K562 (cell line): ENCODE data around the gene KLHL22. TPM values are rescaled to one million over a fixed set of nuclear protein-coding genes. Genes with fewer than 3 reads are reported as not detected.

Source experiments
- CHD1 ChIP-seq: fragments of 200-600 bp; sonication (generic); IDR thresholded peaks from one replicate; pipeline ENCODE4 v1.6.1; 2012; ENCODE audit warnings: mild to moderate bottlenecking, moderate library complexity, low read length, inconsistent platforms
- CTCFL ChIP-seq: IDR thresholded peaks from 2 replicates; pipeline ENCODE4 v1.6.1; 2011; ENCODE audit warnings: borderline replicate concordance, low read depth, mild to moderate bottlenecking, moderate library complexity, low read length; ENCODE audit not compliant: insufficient read depth, poor library complexity, severe bottlenecking
- GATAD2A ChIP-seq: fragments of 450-650 bp; IDR thresholded peaks from 2 replicates; pipeline ENCODE4 v1.6.1; 2017
- HMGN3 ChIP-seq: IDR thresholded peaks from 2 replicates; pipeline ENCODE4 v1.6.1; 2011; ENCODE audit warnings: borderline replicate concordance, low read depth, mild to moderate bottlenecking, mixed read lengths, low read length; ENCODE audit not compliant: insufficient read length; ENCODE audit errors: extremely low read depth
- IRF1 ChIP-seq: sonication (generic); formaldehyde crosslinking; IDR thresholded peaks from 2 replicates; pipeline ENCODE4 v1.8.0; 2022; ENCODE audit warnings: missing genetic modification reagents, mild to moderate bottlenecking, borderline replicate concordance
- KHSRP ChIP-seq: fragments of 450-650 bp; IDR thresholded peaks from 2 replicates; pipeline ENCODE4 v1.6.1; 2017
- MTA3 ChIP-seq: fragments of 450-650 bp; formaldehyde crosslinking; IDR thresholded peaks from 2 replicates; pipeline ENCODE4 v1.6.1; 2017; ENCODE audit warnings: mild to moderate bottlenecking, borderline replicate concordance
- NUFIP1 ChIP-seq: fragments of 450-650 bp; IDR thresholded peaks from 2 replicates; pipeline ENCODE4 v1.6.1; 2018; ENCODE audit not compliant: partially characterized antibody
- RBM25 ChIP-seq: fragments of 200-400 bp; formaldehyde crosslinking; IDR thresholded peaks from 2 replicates; pipeline ENCODE4 v1.6.1; 2018; ENCODE audit warnings: low read length, low read depth, moderate library complexity; ENCODE audit not compliant: severe bottlenecking
- SLC30A9 ChIP-seq: fragments of 250-450 bp; sonication (Bioruptor Pico); IDR thresholded peaks from 2 replicates; pipeline ENCODE4 v1.8.0; 2022; ENCODE audit warnings: mild to moderate bottlenecking, moderate library complexity
- SUPT5H ChIP-seq: fragments of 450-650 bp; IDR thresholded peaks from 2 replicates; pipeline ENCODE4 v1.6.1; 2016
- TEAD1 ChIP-seq, 2 experiments: fragments of 450-650 bp in 1 of 2; sonication (generic) in 1 of 2; formaldehyde crosslinking; IDR thresholded peaks; 2 replicates each; pipeline versions ENCODE4 v1.4.0 to v1.8.0; 2020 to 2022; ENCODE audit warnings: mild to moderate bottlenecking in 2 of 2, missing genetic modification reagents in 1 of 2
- ZBTB43 ChIP-seq: sonication (generic); formaldehyde crosslinking; IDR thresholded peaks from 2 replicates; pipeline ENCODE4 v1.8.0; 2023; ENCODE audit warnings: mild to moderate bottlenecking, missing genetic modification reagents
- ZFP91 ChIP-seq: sonication (generic); formaldehyde crosslinking; IDR thresholded peaks from 2 replicates; pipeline ENCODE4 v1.8.0; 2022; ENCODE audit warnings: mild to moderate bottlenecking, missing genetic modification reagents
- ZNF224 ChIP-seq: sonication (generic); formaldehyde crosslinking; IDR thresholded peaks from 2 replicates; pipeline ENCODE4 v1.8.0; 2022; ENCODE audit warnings: mild to moderate bottlenecking, missing genetic modification reagents
- ZNF41 ChIP-seq: fragments of 250-450 bp; sonication (Bioruptor Pico); conservative IDR thresholded peaks from 2 replicates; pipeline ENCODE4 v1.4.0; 2020; ENCODE audit warnings: mild to moderate bottlenecking
- ZNF609 ChIP-seq: sonication (generic); formaldehyde crosslinking; IDR thresholded peaks from 2 replicates; pipeline ENCODE4 v1.8.1; 2023; ENCODE audit warnings: missing genetic modification reagents, mild to moderate bottlenecking, borderline replicate concordance
- polyA plus RNA-seq, 8 experiments: library from polyadenylated mRNA; depleted of rRNA in 4 of 8; stranded (reverse) in 5 of 8; unstranded in 3 of 8; fragments of >200 nt; fragmentation: Nextera tagmentation in 2 of 8; fragmentation: Illumina TruSeq in 1 of 8; extraction: Ambion mirVana in 2 of 8; extraction: Trizol in 1 of 8; gene quantifications; 2 replicates each; pipeline versions ENCODE4 v1.2.1 to v1.2.3, GENCODE V29; 2011 to 2014; ENCODE audit warnings: inconsistent platforms in 1 of 8, missing spikeins in 1 of 8
- total RNA-seq, 7 experiments: library from RNA; depleted of rRNA in 6 of 7; stranded (reverse); fragments of >200 nt in 6 of 7; fragmentation: Illumina TruSeq in 2 of 7; extraction: Trizol in 2 of 7; gene quantifications; 2 replicates each; pipeline versions ENCODE4 v1.2.1 to v1.2.3, GENCODE V29; 2011 to 2021; ENCODE audit warnings: low replicate concordance in 1 of 7

Gene KLHL22
- total and polyA plus RNA-seq, 9 of the 15 experiments (the other 6 are each of a cell fraction or from before 2014, with no cell fraction given): 1.3 to 25.6 (median 15.2) TPM

GRCh38 chr22:20509344-20510047 lies 13.9 kb upstream of the KLHL22 start (continued):
- no peak for TF ChIP-seq RBM25
- TF ChIP-seq ZBTB43: peak; percentile 95
- TF ChIP-seq MTA3: no peak
- no peak for TF ChIP-seq SUPT5H
- TF ChIP-seq SLC30A9 (CRISPR knock-in tag): no peak
- TF ChIP-seq ZNF41 (CRISPR knock-in tag): no peak
- TF ChIP-seq KHSRP: no peak
- TF ChIP-seq NUFIP1: no peak
- no peak for TF ChIP-seq CTCFL
- no peak; the same call in 1 of the 2 replicates for TF ChIP-seq ZNF609 (CRISPR knock-in tag)
- no peak for TF ChIP-seq IRF1 (CRISPR knock-in tag)
- no peak for TF ChIP-seq GATAD2A
- no peak for TF ChIP-seq CHD1
- no peak for TF ChIP-seq HMGN3
- TF ChIP-seq ZNF224 (CRISPR knock-in tag): 0 out of 2 replicates have a peak, but pooled peaks have one; percentile 46
- TF ChIP-seq ZFP91 (CRISPR knock-in tag): no peak
- no peak for TF ChIP-seq TEAD1 (CRISPR knock-in tag; IDR thresholded peaks at IDR 0.05)
